C1 segment of cervical spinal cord (tissue), 14 donors: Measurements from ENCODE around the gene RAB11FIP4.
A peak's percentile ranks its signal among the peaks of the same experiment; 100 is the strongest.

Experiments used
- DNase-seq, 14 donors: peaks; one replicate each; lab custom pipeline; 2025; lab: John Stamatoyannopoulos, UW

The RAB11FIP4 gene

GRCh38 chr17:31484821-31485220, 93.3 kb downstream of the RAB11FIP4 start:
- no peak for DNase-seq

- DNase-seq: peak in 6 of 14 donors; percentile 16 to 35 (median 27)
Observed at GRCh38 chr17:31486351-31487062, 95.0 kb downstream of the RAB11FIP4 start.

- no peak for DNase-seq
Observed at GRCh38 chr17:31487063-31487647, 95.7 kb downstream of the RAB11FIP4 start.

- DNase-seq: peak in 12 of 14 donors; percentile 63 to 89 (median 79)
Observed at GRCh38 chr17:31487648-31488263, 96.3 kb downstream of the RAB11FIP4 start.

DNA sequence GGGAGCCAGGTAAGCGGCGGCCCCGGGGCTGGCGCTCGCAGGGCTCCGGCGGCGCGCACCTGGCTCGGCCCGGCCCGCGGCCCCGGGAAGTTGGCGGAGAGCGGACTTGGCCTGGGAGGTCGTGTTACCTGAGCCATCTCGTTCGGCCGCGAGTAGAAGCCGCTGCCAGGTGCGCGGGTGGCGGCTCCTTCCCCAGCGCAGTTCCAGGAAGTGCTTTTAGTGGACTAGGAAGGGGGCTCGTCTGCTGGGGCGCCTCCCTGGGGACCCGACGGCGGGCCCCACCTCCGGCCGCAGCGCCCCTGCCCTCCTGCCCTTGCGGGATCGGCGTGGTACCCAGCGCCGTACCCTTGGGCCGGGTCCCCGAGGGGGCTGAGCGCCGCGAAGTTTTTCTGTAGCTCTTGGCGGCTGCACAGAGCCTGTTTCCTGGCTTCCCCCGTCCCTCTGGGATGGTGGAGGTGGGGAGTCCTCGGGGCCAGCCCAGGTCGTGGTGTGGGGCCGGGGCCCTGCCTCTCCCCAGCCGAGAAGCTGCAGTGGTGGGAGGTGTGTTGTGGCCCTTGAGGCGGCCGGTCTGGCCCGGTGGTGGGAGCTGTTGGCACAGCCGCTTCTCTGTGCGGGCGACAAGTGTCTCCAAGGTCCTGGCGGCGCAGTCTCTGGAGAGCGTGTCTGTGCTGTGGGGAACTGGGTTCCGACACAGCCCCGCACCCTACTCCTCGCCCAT, 96.9 kb downstream of the RAB11FIP4 start:
- peak in 4 of 14 donors; percentile 33 to 55 (median 40) for DNase-seq

- peak in 2 of 14 donors; percentile 34 to 39 for DNase-seq
Observed at GRCh38 chr17:31488982-31489294, 97.5 kb downstream of the RAB11FIP4 start.

DNA sequence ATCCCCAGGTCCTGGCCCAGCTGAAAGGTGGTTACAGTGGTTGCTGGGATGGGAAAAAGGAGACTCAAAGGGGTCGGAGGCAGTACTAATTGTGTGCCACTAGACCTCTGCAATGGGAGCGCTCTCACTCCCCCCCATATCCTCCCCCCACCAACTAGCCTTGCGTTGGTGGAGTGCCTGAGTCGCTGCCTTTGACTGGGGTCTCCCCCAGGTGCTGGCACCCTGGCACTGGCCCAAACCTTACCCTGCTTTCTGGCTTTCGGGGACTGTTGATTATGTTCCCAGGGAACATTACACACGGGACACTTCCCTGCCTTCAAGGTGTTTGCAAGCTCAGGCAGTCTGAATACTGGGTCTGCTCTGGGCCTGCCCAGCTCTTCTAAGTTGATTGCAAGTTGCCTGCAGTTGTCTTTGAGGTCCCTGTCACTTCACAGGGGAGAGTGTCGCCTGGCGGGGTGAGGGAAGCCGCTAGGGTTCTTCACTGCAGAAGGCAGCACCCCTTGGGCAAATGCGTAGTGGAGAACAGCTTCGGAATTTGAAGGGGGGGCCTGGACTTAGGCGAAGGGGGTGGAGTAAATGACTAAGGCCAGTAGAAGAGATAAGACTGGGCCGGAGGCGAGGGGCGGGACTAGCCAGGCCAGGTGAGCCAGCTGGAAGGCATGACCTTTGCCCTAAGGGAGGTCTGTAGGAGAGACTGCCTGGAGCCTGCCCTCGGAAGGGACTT, 98.0 kb downstream of the RAB11FIP4 start:
- DNase-seq: peak in 1 of 14 donors; percentile 26

DNA sequence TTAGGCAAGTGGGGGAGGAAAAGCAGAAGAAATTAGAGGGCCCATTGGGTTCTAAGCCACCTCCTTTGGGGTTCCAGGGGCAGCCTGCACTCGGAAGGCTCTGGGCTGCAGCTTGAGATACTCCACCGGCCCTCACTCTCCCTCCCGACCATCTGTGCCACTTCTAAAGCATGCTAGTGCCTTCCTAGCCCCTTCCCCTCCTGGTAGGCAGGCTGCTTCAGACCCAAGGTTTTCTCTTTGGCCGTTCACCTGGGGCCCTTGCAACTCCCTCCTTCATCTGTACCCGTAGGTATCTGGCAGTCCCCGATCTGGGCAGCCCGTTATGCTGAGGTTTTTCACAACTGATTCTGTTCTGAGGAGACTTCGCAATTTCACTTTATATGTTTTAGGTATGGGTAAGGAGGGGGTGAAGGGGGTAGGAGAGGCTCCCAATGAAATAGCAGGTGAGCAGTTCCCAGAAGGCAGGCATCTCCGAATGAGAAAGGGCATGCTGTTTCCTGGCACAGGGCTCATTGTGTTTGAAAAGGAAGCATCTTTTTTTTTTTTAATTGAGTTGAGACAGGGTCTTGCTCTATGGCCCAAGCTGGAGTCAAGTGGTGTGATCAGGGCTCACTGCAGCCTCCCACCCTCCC, 98.7 kb downstream of the RAB11FIP4 start:
- DNase-seq: no peak

DNA sequence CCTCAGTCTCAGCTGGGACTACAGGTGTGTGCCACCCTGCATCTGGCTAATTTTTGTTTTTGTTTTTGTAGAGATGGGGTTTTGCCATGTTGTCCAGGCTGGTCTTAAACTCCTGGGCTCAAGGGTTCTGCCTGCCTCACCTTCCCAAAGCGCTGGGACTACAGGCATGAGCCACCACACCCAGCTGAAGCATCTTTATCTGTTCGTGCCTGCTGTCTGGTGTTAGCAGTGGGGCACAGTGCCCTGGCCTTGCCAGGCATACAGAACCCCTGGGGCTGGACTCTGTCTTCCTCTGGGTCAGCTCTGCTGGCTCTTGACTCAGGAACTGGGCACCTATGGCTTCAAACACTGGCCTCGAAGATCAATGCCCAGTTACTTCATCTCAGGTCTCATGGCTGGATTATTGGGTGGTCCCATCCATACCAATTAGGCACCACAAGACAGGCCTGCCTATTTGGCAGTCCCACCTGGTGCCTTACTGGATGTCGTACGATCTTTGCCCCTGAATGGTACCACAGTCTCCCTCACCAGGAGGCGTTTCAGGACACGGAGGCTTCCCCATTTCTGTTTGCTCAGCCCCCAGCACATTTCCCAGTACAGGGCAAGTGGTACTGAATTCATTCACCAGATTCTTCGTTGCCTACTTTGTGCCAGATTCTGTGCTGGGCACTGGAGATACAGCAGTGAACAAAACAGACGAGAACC, 99.3 kb downstream of the RAB11FIP4 start:
- DNase-seq: no peak

- peak in 1 of 14 donors; percentile 16 for DNase-seq
Observed at GRCh38 chr17:31491376-31492131, 100.1 kb downstream of the RAB11FIP4 start.

DNA sequence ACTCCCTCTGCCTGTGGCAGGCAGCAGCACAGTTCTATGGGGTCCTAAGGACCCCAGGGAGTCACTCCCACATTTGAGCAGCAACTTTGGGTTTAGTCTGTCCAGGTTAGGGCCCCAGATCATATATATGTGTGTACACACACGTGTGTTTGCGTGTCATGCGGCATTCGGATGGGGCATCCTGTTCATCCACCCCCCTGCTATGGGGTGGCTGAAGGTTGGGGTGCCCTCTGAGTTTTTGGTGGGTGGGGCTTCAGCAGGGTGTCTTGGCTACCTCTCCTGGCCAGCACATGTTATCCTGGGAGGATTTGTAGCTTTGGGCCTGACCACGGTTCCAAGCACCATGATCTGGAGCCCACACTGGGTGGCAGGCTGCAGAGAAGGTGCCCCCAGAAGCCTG, 100.7 kb downstream of the RAB11FIP4 start:
- no peak for DNase-seq

GRCh38 chr17:31492880-31493655, 101.6 kb downstream of the RAB11FIP4 start:
- peak in 5 of 14 donors; percentile 12 to 32 (median 31) for DNase-seq

DNA sequence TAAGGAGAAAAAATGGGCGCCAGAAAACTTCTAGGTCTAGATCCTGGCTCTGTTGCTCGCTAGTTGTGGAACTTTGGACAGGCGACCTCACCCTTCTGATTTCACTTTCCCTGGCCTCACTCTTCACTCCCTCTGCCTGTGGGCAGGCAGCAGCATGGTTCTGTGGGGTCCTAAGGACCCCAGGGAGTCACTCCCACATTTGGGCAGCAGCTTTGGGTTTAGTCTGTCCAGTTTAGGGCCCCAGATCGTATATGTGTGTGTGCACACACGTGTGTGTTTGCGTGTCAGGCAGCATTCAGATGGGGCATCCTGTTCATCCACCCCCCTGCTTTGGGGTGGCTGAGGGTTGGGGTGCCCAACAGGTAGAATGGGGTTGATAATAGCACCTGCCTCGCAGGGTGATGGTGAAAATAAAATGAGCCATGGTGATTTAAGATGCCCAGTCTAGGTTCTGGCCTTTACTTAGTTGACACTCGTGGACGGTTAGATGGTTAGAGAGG, 102.2 kb downstream of the RAB11FIP4 start:
- DNase-seq: no peak

DNA sequence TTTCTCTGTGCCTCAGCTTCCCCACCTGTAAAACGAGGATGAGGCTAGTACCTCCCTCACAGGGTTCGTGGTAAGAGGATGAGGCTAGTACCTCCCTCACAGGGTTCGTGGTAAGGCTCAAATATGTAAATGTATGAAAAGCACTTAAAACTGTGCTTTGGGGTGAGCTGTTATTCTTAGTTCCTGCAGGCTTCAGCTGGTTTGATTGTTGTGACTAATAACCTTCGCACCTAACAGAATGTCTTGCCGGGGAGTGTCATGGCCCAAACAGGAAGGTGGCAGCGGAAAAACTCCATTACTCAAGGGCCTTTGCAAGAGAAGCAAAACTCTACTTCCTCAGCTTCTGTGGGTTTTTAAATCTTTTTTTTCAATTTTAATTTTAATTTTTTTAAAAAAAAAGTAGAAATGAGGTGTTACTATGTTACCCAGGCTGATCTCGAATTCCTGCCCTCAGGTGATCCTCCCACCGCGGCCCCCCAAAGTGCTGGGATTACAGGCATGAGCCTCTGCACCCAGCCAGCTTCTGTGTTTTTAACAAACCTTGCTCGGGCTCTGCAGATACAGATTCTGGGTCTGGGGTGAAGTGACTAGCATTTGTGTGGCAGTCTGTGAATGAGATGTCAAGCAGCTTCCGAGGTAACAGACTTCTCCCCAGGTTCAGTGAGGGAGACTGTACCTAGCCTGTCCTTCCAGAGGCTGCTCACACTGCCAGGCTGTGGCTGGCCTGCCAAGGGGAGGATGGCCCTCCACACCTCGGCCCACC, 103.0 kb downstream of the RAB11FIP4 start:
- DNase-seq: peak in 1 of 14 donors; percentile 52

- peak in 1 of 14 donors; percentile 52 for DNase-seq
Observed at GRCh38 chr17:31495022-31495885, 103.8 kb downstream of the RAB11FIP4 start.

DNA sequence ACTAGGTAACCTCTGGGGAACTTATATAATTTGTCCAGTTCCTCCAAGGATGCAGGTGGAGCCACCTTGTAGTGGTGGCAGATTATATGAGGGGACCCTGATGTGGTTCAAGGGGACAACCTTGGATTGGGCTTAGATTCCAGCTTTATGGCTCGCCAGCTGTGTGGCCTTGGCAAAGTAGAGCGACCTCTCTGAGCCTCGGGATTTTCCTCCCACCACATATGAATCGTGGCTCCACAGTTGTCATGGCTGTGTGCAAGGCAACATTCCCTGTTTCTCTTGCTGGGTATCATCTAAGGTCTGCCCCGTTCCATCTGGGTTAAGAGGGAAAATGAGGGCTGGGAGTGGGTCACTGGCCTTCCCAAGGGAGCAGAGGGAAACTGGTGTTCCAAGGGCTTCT, 104.6 kb downstream of the RAB11FIP4 start:
- DNase-seq: no peak

DNA sequence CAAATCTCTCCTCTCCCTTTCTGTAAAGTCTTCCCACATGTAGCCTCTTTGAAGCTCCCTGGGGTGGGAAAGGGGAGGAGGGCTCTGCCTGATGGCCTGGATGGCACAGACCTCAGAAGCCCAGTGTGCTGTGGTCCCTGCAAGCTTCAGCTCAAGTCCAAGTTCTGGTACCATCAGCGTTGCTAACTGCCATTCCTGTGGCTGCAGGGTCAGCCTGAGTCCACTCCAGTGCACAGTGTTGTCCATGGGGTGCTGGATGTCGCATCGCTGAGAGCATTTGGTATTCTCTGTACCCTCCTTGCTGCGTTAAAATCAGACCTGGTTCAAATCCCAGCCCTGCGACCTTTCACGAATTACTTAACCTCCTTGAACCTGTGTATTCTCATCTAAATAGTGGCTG, 105.1 kb downstream of the RAB11FIP4 start:
- peak in 1 of 14 donors; percentile 16 for DNase-seq
